Peyer's patch (tissue), 4 donors: ENCODE measurements around the gene METTL24. TPM values are rescaled to one million over a fixed set of nuclear protein-coding genes. Genes with fewer than 3 reads are reported as not detected.

Source experiments
- DNase-seq, 3 donors: peaks; one replicate each; pipeline ENCODE4 v3.0.0-alpha.2; 2017 to 2019
- H3K27ac ChIP-seq, 4 donors: fragments of 200-600 bp; sonication (generic); one replicate each; pipeline ENCODE4 v1.5.1; 2016 to 2019
- H3K27me3 ChIP-seq, 2 donors: fragments of 200-600 bp; sonication (generic); one replicate each; pipeline ENCODE4 v1.5.1; 2019
- H3K36me3 ChIP-seq, 3 donors: fragments of 200-600 bp; sonication (generic); one replicate each; pipeline ENCODE4 v1.5.1; 2016 to 2019
- H3K4me1 ChIP-seq, 4 donors: fragments of 200-600 bp; sonication (generic); one replicate each; pipeline ENCODE4 v1.5.1; 2016 to 2019
- H3K4me3 ChIP-seq, 4 donors: fragments of 200-600 bp; sonication (generic); 1 replicate in 3 of 4; 2 replicates in 1 of 4; pipeline ENCODE4 v1.5.1; 2016 to 2019; ENCODE audit warnings: mild to moderate bottlenecking in 1 of 4
- H3K9me3 ChIP-seq, 4 donors: fragments of 200-600 bp; sonication (generic); one replicate each; pipeline ENCODE4 v1.5.1; 2016 to 2019; ENCODE audit warnings: mild to moderate bottlenecking in 1 of 4
- POLR2A ChIP-seq, 2 donors: fragments of 450-650 bp; IDR thresholded peaks; one replicate each; pipeline ENCODE4 v1.5.1; 2017; ENCODE audit warnings: antibody characterized with exemption in 2 of 2, mild to moderate bottlenecking in 2 of 2, moderate library complexity in 2 of 2
- total RNA-seq, 4 donors: library from RNA; depleted of rRNA; stranded (reverse); fragments of >200 nt; gene quantifications; one replicate each; pipeline ENCODE4 v1.1.0, GENCODE V29; 2016
- TF ChIP-seq, protein P1 (sequence below), 6 experiments: fragments of 450-650 bp in 4 of 6; fragments of 200-600 bp in 2 of 6; sonication (generic) in 1 of 6; IDR thresholded peaks; one replicate each; pipeline ENCODE4 v1.5.1; 2017 to 2019; ENCODE audit warnings: antibody characterized with exemption in 6 of 6, mild to moderate bottlenecking in 3 of 6, moderate library complexity in 1 of 6

Gene METTL24
- total RNA-seq, 4 donors from 2014 or later = 3.9 to 11.2 (median 6.8) TPM

DNA sequence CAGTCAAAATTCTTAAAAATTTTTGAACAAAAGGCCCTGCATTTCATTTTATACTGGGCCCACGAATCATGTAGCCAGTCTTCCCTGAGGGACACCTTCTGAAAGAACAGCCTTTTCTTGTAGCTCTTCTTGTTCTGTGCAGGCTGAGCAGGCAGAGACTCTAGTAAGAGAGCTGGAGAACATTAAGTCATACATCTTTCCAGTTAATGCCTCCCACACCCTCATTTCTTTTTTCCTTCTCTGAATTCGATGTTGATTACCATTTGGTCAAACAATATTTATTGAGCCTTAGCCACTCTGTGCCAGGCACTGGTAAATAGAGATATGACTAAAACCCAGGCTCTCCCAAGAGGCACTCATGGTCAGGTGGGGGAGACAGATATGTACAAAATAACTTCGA lies 33.6 kb downstream of the METTL24 start:
- no peaks in the 10 kb centered on the region for H3K9me3 ChIP-seq
- no peaks in the 10 kb centered on the region for H3K36me3 ChIP-seq
- no peaks in the 10 kb centered on the region for H3K27me3 ChIP-seq
- TF ChIP-seq, protein P1, sequence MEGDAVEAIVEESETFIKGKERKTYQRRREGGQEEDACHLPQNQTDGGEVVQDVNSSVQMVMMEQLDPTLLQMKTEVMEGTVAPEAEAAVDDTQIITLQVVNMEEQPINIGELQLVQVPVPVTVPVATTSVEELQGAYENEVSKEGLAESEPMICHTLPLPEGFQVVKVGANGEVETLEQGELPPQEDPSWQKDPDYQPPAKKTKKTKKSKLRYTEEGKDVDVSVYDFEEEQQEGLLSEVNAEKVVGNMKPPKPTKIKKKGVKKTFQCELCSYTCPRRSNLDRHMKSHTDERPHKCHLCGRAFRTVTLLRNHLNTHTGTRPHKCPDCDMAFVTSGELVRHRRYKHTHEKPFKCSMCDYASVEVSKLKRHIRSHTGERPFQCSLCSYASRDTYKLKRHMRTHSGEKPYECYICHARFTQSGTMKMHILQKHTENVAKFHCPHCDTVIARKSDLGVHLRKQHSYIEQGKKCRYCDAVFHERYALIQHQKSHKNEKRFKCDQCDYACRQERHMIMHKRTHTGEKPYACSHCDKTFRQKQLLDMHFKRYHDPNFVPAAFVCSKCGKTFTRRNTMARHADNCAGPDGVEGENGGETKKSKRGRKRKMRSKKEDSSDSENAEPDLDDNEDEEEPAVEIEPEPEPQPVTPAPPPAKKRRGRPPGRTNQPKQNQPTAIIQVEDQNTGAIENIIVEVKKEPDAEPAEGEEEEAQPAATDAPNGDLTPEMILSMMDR (IDR thresholded peaks at IDR 0.05) = no peak
- TF ChIP-seq POLR2A (IDR thresholded peaks at IDR 0.05) = no peak
- peaks cover 0 to 25% (median 0%) of the 10 kb centered on the region in 4 donors for H3K4me1 ChIP-seq
- DNase-seq = no peak
- H3K4me3 ChIP-seq = no peak overlapping the region
- H3K27ac ChIP-seq = peak overlapping the region in 1 of 4 donors; percentile 48

- no peaks in the 10 kb centered on the region for H3K36me3 ChIP-seq
- H3K27ac ChIP-seq = no peak overlapping the region
- no peaks in the 10 kb centered on the region for H3K27me3 ChIP-seq
- no peaks in the 10 kb centered on the region for H3K9me3 ChIP-seq
- TF ChIP-seq POLR2A (IDR thresholded peaks at IDR 0.05) = no peak
- TF ChIP-seq, protein P1 (IDR thresholded peaks at IDR 0.05) = no peak
- no peak overlapping the region for H3K4me3 ChIP-seq
- peaks cover 0 to 18% (median 0%) of the 10 kb centered on the region in 4 donors for H3K4me1 ChIP-seq
- DNase-seq = no peak
These were observed 34.9 kb downstream of the METTL24 start for GRCh38 chr6:110323258-110323657.

GRCh38 chr6:110322874-110323242 lies 35.3 kb downstream of the METTL24 start:
- no peaks in the 10 kb centered on the region for H3K9me3 ChIP-seq
- no peak overlapping the region for H3K27ac ChIP-seq
- H3K27me3 ChIP-seq = no peaks in the 10 kb centered on the region
- no peak for DNase-seq
- no peak overlapping the region for H3K4me3 ChIP-seq
- peaks cover 0 to 14% (median 0%) of the 10 kb centered on the region in 4 donors for H3K4me1 ChIP-seq
- no peaks in the 10 kb centered on the region for H3K36me3 ChIP-seq
- no peak for TF ChIP-seq POLR2A (IDR thresholded peaks at IDR 0.05)
- TF ChIP-seq, protein P1 (IDR thresholded peaks at IDR 0.05) = no peak

DNA sequence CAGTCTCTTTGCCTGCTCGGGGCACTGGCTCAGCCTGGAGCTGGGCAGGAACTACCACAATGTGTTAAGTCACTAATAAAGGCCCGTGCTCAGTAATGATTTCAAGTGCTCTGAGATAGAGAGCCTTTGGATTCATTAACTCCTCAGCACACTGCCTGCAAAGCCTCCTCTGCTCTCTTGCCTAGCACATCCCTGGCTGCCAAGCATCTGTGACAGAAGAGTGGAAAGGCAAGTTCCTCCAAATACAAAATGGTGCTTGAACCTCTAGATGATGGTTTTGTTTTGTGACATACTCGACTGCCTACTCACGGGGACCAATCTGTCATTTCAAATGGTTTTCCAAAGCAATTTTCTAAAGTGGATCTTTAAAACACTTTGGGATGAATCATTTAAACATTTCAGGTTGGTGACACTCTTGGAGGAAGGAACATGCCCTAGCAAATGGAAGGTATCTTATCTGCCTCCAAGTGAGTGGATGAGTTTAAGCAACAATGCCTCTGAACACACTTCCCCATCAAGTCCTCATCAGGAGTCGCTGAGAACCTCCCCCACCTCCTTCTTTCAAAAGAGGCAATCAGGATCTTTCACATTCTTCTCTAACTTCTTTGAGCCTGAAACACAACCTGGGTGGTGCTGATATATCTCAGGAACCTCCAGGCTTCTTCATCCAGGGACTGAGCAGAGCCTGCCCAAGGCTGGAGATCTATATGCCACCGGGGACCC lies 35.8 kb downstream of the METTL24 start:
- peaks cover 0 to 10% (median 0%) of the 10 kb centered on the region in 4 donors for H3K4me1 ChIP-seq
- TF ChIP-seq POLR2A (IDR thresholded peaks at IDR 0.05) = no peak
- TF ChIP-seq, protein P1 (IDR thresholded peaks at IDR 0.05) = no peak
- no peaks in the 10 kb centered on the region for H3K27me3 ChIP-seq
- H3K4me3 ChIP-seq = no peak overlapping the region
- no peak for DNase-seq
- H3K36me3 ChIP-seq = no peaks in the 10 kb centered on the region
- no peak overlapping the region for H3K27ac ChIP-seq
- H3K9me3 ChIP-seq = no peaks in the 10 kb centered on the region

DNA sequence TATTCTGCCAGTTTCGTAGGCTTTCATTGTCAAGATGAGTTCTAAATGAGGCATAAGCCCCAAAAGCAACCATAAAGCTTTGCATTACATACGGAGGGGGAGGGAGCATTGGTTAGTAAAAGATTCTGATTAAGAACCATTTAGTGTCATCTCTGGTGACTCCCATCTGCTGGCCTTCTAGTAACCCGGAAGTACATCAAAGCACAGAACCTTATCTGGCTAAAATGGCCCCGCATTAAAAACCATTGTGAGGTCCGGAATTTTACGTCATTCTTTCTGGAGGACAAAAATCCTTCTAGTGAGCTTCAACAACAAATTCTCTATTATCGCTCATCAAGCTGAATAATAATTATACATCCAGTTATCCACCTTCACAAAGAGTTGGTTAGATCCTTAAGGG lies 37.8 kb downstream of the METTL24 start:
- Histone ChIP-seq H3K27me3 (no peaks in the 10 kb centered on the region), H3K36me3 (no peaks in the 10 kb centered on the region), H3K9me3 (no peaks in the 10 kb centered on the region), H3K27ac (no peak overlapping the region), H3K4me1 (peaks cover 0 to 10% (median 0%) of the 10 kb centered on the region in 4 donors), H3K4me3 (no peak overlapping the region)
- no peak for TF ChIP-seq POLR2A (IDR thresholded peaks at IDR 0.05)
- TF ChIP-seq, protein P1 (IDR thresholded peaks at IDR 0.05) = no peak
- DNase-seq = no peak
